ENCODE results near the gene BCHE.
"Not testable (repeated sequence)": the region's sequence is repeated elsewhere in the genome, so short reads cannot be mapped to it uniquely, and the experiment has no call there.

Gene BCHE

GRCh38 chr3:165820671-165821123 is 16.5 kb downstream of the BCHE start:
- TF ChIP-seq, protein P1, sequence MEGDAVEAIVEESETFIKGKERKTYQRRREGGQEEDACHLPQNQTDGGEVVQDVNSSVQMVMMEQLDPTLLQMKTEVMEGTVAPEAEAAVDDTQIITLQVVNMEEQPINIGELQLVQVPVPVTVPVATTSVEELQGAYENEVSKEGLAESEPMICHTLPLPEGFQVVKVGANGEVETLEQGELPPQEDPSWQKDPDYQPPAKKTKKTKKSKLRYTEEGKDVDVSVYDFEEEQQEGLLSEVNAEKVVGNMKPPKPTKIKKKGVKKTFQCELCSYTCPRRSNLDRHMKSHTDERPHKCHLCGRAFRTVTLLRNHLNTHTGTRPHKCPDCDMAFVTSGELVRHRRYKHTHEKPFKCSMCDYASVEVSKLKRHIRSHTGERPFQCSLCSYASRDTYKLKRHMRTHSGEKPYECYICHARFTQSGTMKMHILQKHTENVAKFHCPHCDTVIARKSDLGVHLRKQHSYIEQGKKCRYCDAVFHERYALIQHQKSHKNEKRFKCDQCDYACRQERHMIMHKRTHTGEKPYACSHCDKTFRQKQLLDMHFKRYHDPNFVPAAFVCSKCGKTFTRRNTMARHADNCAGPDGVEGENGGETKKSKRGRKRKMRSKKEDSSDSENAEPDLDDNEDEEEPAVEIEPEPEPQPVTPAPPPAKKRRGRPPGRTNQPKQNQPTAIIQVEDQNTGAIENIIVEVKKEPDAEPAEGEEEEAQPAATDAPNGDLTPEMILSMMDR (IDR thresholded peaks at IDR 0.05; ENCODE audit: low read depth, low read length): no peak
- no peak for DNase-seq (ENCODE audit: extremely low read depth, low read depth)

DNA sequence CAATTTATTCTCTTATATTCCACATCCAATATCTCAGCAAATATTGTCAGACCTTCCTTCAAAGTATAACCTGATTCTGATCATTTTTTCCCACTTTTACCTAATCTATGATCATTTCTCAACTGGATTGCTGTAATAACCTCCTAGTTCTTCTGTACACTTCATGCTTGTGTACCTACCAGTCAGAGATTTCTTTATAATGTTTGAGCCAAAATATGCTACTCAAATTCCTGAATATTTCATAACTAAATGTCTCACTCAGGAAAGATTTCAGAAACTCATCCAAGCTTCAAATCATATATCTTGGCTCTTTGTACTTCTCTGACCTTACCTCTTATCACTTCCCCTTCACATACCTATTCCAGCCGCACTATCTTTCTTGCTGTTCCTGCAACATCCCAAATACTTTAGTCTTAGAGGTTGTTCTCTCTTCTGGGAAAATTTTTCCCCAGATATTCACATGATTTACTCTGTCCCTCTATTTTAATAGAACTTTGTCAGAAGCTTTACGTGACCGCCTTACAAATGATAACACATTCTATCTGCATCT is 20.0 kb downstream of the BCHE start:
- TF ChIP-seq, protein P1 (IDR thresholded peaks at IDR 0.05; ENCODE audit: low read depth, low read length): no peak
- no peak for DNase-seq (ENCODE audit: extremely low read depth, low read depth)

DNA sequence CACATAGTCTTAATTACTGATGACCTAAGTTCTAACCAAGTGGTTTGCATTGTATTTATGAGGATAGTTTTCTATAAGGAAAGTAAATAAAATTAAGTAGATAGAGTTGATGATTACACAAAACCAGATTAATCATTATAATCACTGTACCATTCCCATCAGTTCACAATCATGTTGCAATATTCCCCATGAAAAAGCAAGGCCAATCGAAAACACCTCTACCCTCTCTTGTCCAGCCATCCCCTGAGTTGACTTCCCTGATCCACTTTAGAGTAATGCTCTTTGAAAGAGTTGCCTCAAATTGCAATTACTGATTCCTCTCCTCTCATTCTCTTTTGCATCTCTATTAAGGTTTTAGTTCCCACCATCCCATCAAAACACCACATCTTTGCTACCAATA is 21.0 kb downstream of the BCHE start:
- TF ChIP-seq, protein P1 (IDR thresholded peaks at IDR 0.05; ENCODE audit: low read depth, low read length): no peak
- DNase-seq (ENCODE audit: extremely low read depth, low read depth): no peak

DNA sequence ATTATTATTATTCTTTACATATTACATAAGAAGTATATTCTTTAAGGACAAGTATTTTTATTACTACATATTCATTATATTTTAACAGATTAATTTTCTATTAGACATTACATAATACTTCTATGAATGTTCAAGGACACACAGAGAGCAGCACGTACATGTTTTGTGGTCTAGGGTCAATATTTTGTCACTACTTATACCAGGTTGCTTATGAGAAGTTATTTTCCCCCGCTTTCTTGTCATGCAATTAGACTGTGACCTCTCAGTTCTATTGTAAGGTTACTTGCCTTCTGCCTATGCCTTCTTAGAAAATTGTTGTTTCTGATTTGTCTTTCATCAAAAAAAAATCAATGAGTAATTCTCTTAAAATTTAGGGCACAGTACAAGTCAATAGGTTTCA is 21.5 kb downstream of the BCHE start:
- no peak for DNase-seq (ENCODE audit: extremely low read depth, low read depth)
- TF ChIP-seq, protein P1 (IDR thresholded peaks at IDR 0.05; ENCODE audit: low read depth, low read length): no peak

GRCh38 chr3:165814380-165814779 is 22.8 kb downstream of the BCHE start:
- TF ChIP-seq, protein P1 (IDR thresholded peaks at IDR 0.05; ENCODE audit: low read depth, low read length): no peak
- no peak for DNase-seq (ENCODE audit: extremely low read depth, low read depth)

DNA sequence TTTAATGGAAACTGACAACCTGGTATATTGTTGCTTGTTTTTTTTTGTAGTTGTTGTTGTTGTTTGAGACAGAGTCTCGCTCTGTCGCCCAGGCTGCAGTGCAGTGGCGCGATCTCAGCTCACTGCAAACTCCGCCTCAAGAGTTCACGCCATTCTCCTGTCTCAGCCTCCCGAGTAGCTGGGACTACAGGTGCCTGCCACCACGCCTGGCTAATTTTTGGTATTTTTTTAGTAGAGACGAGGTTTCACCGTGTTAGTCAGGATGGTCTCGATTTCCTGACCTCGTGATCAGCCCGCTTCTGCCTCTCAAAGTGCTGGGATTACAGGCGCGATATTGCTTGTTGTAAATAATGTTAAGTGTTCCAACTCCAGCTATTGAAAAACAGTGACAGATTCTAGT is 29.3 kb downstream of the BCHE start:
- DNase-seq (ENCODE audit: extremely low read depth, low read depth): not testable (repeated sequence)

DNA sequence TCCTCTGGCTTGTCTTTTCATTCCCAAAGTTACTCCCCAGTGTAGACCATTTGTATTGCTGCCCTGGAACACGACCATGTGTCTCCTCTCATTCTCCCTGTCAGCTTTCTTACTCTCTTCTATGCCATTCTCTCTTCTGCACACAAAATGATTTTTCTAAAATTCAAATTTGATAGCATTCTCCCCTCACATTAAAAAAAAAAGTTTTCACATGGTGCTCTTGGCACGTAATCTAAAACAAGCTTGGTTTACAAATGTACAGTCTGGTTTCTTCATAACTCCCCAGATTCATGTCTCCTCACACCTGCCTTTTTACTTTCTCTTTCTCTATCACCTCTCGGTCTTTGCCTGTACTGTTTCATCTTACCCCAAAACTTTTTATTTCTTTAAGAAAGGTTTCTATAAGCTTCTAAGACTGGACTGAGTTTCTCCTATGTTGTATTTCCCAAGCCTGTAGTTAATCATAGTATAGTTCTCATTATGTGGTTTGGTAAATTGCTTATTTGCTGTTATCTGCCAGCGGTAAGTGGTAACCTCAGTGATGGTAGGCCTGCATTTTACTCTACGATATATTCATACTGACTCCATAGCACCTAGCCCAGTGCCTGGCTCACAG is 31.2 kb downstream of the BCHE start:
- TF ChIP-seq, protein P1 (IDR thresholded peaks at IDR 0.05; ENCODE audit: low read depth, low read length): no peak
- DNase-seq (ENCODE audit: extremely low read depth, low read depth): no peak

DNA sequence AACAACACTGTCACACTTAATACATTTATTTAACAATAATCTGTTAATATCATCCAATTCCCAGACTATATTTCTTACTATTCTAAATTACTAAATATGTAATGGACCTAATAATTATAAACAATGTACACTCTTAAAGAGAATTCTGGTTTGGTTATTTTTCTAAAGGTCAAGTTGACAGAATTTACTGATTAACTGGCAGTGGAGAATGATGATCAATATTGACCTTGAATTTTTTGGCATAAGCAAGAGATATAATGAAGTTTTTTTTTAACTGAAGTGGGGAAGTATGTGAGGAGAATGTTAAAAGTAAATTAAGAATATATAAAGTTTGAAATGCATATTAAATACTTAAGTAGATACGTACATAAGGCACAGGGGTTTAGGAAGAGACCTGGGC is 33.8 kb downstream of the BCHE start:
- TF ChIP-seq, protein P1 (IDR thresholded peaks at IDR 0.05; ENCODE audit: low read depth, low read length): no peak
- no peak for DNase-seq (ENCODE audit: extremely low read depth, low read depth)
